K562 (cell line): ENCODE results near the gene TEDDM1.

ENCODE experiments used
- POU5F1 ChIP-seq: fragments of 150-350 bp; IDR thresholded peaks from 2 replicates; pipeline ENCODE4 v1.6.1; 2014; ENCODE audit warnings: borderline replicate concordance, low read length, low read depth, mild to moderate bottlenecking; ENCODE audit not compliant: partially characterized antibody
- SIN3A ChIP-seq, 2 experiments: fragments of 150-350 bp in 1 of 2; IDR thresholded peaks; 2 replicates each; pipeline ENCODE4 v1.6.1; 2011 to 2016; ENCODE audit warnings: borderline replicate concordance in 2 of 2, low read depth in 2 of 2, low read length in 2 of 2, mild to moderate bottlenecking in 2 of 2, moderate library complexity in 2 of 2; ENCODE audit not compliant: control insufficient read depth in 1 of 2
- TEAD2 ChIP-seq: fragments of 450-650 bp; IDR thresholded peaks from 2 replicates; pipeline ENCODE4 v1.6.1; 2016; ENCODE audit warnings: missing genetic modification characterization, control low read depth, missing compliant biosample characterization
- ZNF274 ChIP-seq: IDR thresholded peaks from 2 replicates; pipeline ENCODE4 v1.6.1; 2011; ENCODE audit warnings: low read depth, mild to moderate bottlenecking, low read length, moderate library complexity, borderline replicate concordance
- TF ChIP-seq, protein P1 (sequence below), 3 experiments: IDR thresholded peaks in 2 of 3; conservative IDR thresholded peaks in 1 of 3; 2 replicates each; pipeline ENCODE4 v1.5.1; 2011 to 2012; ENCODE audit warnings: low read length in 3 of 3, mild to moderate bottlenecking in 3 of 3, control low read depth in 2 of 3, improper control_type of control experiment in 1 of 3, inconsistent platforms in 1 of 3, low read depth in 1 of 3, mixed read lengths in 1 of 3, moderate library complexity in 1 of 3; ENCODE audit not compliant: insufficient read depth in 2 of 3

DNA sequence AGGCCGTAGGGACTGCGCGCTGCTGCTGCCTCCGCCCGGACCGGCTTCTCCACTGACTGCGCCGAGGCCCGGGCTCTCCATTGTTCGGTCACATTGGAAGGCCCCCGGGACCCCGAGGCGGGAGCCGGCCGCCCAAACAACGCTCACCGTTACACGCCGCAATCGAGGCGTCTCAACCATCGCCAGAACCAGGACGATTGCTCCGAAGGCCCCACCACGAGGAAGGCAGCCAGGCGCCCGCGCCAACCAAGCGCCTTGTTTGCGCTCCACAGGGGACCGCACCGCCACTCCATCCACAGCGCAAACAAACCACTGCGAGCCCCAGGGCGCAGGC, 9.5 kb downstream of the TEDDM1 start:
- TF ChIP-seq TEAD2 (tag) (no peak), SIN3A (IDR thresholded peaks at IDR 0.05; ENCODE audit: borderline replicate concordance in 2 of 2, control insufficient read depth in 1 of 2, low read depth in 2 of 2, low read length in 2 of 2) (peak in 1 of 2 experiments; percentile 12; a peak in 1 of 4 replicates), POU5F1 (no peak), ZNF274 (no peak)
- TF ChIP-seq, protein P1, sequence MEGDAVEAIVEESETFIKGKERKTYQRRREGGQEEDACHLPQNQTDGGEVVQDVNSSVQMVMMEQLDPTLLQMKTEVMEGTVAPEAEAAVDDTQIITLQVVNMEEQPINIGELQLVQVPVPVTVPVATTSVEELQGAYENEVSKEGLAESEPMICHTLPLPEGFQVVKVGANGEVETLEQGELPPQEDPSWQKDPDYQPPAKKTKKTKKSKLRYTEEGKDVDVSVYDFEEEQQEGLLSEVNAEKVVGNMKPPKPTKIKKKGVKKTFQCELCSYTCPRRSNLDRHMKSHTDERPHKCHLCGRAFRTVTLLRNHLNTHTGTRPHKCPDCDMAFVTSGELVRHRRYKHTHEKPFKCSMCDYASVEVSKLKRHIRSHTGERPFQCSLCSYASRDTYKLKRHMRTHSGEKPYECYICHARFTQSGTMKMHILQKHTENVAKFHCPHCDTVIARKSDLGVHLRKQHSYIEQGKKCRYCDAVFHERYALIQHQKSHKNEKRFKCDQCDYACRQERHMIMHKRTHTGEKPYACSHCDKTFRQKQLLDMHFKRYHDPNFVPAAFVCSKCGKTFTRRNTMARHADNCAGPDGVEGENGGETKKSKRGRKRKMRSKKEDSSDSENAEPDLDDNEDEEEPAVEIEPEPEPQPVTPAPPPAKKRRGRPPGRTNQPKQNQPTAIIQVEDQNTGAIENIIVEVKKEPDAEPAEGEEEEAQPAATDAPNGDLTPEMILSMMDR (IDR thresholded peaks at IDR 0.05 in 2 of 3, conservative IDR thresholded peaks at IDR 0.05 in 1 of 3; ENCODE audit: insufficient read depth in 2 of 3, low read depth in 1 of 3, low read length in 3 of 3) = no peak
